ENCODE results near the gene RAB26. TPM values are rescaled to one million over a fixed set of nuclear protein-coding genes. Genes with fewer than 3 reads are reported as not detected.
"Not testable (repeated sequence)": the region's sequence is repeated elsewhere in the genome, so short reads cannot be mapped to it uniquely, and the experiment has no call there.

The RAB26 gene, protein sequence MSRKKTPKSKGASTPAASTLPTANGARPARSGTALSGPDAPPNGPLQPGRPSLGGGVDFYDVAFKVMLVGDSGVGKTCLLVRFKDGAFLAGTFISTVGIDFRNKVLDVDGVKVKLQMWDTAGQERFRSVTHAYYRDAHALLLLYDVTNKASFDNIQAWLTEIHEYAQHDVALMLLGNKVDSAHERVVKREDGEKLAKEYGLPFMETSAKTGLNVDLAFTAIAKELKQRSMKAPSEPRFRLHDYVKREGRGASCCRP
- 0.20 and 0.65 TPM in 2 replicates for total RNA-seq

DNA sequence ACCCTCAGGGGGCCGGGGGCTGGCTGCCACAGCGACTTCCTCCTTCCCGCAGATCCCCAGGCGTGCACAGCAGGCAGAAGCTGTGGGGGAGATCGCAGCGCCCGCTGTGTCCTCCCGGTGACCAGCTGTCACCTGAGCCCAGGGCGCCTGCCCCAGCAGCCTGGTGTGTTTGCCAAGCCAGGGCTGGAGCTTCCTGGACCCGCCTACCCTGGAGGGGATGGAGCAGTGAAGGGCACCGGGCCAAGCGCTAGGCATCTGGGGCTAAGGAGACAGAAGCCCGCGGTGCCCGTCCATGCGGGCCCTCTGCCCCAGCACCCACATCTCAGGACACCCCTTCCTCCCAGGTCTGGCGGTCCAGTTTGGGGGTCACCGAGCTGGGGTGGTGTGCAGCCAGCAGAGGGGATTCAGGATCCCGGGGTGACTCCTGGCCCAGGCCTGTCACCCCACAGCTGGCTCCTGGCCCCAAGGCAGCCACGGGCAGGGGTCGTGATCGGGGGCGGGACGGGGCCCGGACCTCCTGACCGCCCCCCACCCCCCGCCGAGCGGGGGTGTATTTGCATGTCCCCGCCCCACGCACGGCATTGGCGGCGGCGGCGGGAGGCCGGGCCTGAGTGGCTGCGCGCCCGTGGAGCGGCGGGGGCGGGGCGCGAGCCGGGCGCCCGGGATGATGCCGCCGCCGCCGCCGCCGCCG is at the start of gene RAB26:
TSS of gene RAB26 (plus strand) at position 645 of the 691 bp plus-strand sequence. CDS start 159 bp downstream, outside the sequence.
- peak; percentile 50 to 83 for DNase-seq (ENCODE audit: low read depth in 2 of 2)

DNA sequence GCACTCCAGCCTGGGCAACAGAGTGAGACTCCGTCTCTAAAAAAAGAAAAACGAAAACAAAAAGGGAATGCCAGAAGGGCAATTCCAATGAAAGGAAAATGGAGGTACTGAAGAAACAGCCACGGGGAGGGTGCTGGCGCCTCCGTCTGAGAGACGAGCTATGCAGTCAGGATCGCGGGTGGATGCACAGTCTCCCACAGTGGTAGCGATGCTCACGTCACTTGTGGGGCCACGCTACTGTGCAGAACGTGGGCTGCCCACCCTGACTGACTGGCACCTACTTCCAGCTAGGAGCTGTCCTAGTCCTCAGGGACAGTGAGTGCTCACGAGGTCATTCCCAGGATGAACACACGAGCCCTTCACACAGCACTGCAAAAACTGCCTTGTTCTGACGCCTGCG is 46.8 kb upstream of the RAB26 start:
- DNase-seq (ENCODE audit: low read depth in 2 of 2), result not testable (repeated sequence)

DNA sequence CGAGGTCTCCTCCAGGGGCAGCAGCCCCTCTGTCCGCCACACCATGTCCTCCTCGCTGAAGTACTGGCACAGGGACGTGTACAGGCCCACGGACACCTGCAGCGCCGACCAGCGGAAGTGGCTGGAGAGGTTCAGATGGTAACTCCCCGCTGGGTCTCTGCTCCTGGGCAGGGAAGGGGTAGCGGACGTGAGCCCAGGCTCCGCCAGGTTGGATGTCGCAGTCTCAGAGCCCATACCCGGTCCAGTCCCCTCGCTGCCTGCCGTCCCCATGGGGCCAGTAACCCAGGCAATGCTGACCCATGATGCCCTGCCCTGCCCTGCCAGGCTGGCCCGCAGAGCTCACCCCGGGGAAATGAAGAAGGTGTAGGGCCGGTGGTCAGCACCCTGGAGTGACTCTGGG is 46.0 kb upstream of the RAB26 start:
- no peak for DNase-seq (ENCODE audit: low read depth in 2 of 2)

DNA sequence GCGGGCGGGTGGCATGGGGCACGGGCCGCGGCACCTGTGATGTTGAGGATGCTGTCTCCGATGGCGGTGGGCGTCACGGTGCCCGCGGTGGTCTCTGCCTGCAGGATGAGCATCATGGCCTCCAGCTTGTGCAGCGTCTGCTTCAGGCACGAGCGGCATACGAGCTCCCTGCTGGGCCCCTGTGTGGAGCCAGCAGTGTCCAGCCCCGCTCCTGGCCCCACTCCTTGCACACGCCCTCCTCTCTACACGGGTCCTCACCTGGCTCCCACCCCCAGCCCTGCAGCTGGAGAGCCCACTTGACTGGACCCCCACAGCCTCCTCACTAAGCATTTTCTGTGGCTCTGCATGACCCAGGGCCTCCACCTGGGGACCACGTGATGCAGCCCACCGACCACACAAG is 44.0 kb upstream of the RAB26 start:
- DNase-seq (ENCODE audit: low read depth in 2 of 2), result not testable (repeated sequence)

DNA sequence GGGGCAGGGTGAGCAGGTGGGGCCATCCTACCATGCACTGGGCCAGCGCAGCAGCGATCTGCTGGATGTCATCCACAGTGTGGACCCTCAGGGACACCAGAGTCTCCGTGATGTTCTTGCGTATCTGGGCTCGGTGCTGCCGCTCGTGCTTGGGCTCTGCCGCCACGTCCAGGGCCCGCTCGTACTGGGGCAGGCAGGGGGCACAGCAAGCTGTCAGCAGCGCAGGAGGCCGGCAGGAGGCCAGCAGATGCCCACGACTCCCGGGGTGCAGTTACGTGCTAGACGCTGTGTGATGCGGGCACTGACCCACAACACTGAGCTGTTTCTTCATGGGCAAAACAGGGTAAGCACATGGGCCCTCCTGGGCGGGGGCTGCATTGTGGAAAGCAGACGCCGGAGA is 43.1 kb upstream of the RAB26 start:
- DNase-seq (ENCODE audit: low read depth in 2 of 2), result not testable (repeated sequence)

DNA sequence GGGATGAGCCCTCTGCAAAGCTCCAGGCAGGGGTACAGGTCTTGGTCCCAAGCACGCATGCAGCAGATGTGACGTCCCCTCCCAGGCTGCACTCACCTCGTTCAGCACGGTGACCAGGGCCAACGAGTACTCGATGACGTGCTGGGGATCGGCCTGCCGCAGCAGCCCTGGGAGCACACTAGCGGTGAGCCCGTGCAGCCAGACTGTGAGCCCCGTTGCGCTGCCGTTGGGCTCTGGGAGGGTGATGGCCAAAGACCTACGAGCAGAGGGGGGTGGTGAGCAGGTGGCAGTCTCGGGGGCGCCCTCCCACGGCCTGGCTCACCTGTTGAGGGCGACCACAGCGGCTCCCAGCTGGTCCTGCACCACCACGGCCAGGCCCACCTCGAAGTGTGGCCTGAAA is 42.7 kb upstream of the RAB26 start:
- DNase-seq (ENCODE audit: low read depth in 2 of 2), result not testable (repeated sequence)

DNA sequence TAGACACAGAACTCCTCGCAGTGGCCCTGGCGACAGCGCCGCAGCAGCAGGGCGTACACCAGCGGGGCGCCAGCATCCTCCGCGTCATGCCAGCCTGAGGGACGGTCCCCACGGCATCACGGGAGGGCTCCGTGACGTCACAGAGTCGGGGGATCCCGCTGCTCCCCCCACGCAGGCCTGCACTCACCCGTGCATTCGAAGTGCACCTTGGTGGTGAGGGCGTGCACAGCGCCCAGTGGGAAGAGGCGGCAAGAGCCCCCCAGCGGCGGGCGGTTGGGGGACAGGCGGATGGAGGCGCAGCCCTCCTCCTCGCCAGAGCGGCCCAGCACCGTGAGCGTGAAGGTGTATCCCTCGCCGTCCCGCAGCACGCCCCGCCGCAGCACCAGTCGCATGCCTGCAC is 42.2 kb upstream of the RAB26 start:
- not testable (repeated sequence) for DNase-seq (ENCODE audit: low read depth in 2 of 2)

DNA sequence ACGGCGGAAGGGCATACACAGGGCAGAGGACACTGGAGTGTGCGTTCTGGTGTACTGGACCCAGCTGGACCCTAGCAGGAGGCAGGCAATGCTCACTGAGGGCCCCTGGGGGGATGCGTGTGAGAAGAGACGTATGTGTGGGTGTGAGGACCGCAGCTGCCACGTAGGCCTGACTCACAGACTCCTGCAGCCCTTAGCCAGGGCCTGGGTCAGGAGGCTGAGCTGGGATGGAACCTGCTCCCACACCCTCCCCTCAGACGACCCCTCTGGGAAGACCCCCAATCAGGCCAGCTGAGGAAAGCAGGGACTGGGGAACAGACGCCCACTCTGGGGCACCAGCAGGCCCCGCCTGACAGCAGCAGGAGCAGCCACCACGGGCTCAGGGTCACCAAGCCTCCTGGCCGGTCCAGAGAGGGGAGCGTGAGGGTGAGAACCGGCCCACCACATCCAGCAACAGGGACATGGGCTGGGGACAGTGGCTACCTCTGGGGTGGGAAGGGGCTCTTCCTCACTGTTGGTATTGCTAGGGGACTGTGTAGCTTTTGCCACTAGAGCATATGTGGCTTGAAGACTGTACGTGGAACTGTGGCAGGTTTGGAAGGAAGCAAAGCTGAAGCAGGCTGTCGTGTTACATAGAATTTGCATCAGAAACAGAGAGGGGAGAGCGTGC is 41.2 kb upstream of the RAB26 start:
- DNase-seq (ENCODE audit: low read depth in 2 of 2), result not testable (repeated sequence)

DNA sequence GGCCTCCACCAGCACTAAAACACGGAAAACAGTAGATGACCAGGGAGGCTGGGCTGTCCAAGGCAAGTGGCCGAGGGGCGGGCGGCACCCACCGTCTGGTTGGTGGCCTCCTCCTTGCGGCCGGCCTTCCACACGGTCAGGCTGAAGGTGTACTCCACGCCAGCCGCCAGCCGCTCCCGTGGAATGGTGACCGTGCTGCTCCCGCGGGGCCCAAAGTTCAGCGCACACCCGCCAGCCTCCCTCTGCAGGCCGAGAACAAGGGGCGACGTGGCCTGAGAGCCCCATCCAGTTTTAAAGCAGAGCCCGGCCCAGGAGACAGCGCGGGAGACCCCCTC is 40.7 kb upstream of the RAB26 start:
- DNase-seq (ENCODE audit: low read depth in 2 of 2), result not testable (repeated sequence)

DNA sequence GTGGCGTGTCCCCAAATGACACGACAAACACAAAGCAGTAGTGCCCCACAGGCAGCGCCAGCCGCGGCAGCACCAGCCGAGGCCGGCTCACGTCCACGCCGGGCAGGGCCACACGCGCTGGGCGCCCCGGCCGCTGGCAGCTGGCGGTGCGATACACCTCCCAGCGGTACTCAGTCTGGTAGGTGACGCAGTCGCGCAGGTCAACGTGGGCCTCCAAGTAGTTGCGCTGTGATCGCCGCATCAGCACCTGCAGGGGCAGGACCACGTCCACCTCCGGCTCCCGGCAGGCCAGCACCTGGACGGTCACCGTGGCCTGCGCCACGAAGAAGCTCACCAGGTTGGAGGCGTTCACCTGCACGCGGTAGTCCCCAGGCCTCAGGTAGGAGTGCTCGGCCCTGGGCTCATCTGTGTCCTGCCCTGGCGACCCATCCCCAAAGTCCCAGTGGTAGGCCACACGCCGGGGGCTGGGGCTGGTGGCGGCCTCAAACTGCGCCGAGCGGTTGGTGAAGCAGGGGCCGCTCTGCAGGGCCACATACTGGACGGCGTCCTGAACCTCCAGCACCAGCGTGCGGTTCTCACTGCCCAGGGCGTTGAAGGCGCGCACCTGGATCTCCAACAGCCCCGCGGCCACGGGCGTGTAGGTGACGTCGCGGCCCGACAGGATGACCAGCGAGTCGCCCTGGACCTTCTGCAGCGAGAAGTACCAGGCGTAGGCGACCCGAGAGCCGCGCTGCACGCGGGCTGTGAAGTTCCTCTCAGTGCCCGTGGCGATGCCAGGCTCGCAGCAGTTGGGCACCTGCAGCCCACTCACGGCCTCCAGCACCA is 39.8 kb upstream of the RAB26 start:
- not testable (repeated sequence) for DNase-seq (ENCODE audit: low read depth in 2 of 2)

DNA sequence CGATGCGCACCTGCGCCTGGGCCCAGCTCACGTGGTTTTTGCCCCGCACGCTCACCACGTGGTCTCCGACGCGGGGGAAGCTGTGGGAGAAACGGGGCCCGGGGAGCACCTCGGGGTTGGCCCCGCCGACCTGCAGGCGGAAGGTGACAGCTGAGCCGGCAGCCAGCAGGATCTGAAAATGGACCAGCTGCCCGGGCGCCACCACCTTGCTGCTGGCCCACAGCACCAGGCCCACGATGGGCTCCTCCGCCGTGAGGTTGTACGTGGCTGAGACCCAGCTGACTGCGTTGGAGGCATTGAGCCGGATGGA is 39.2 kb upstream of the RAB26 start:
- not testable (repeated sequence) for DNase-seq (ENCODE audit: low read depth in 2 of 2)

DNA sequence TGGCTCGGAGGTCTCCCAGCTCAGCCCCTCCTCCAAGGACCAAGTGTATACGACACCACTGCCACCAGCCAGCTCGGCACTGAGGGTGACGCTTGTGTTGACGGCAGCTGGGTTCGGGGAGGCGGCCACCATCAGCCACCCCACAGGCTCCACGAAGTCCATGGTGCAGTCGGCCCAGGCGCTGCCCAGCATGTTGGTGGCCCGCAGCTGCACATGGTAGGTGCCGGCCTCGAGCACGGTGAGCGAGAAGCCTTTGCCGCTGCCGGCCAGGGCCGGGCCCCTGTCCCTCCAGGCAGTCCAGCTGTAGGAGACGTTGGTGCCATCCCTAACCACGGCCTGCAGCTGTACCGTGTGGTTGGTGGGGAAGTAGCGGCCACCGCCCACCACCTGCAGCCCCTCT is 38.6 kb upstream of the RAB26 start:
- not testable (repeated sequence) for DNase-seq (ENCODE audit: low read depth in 2 of 2)

DNA sequence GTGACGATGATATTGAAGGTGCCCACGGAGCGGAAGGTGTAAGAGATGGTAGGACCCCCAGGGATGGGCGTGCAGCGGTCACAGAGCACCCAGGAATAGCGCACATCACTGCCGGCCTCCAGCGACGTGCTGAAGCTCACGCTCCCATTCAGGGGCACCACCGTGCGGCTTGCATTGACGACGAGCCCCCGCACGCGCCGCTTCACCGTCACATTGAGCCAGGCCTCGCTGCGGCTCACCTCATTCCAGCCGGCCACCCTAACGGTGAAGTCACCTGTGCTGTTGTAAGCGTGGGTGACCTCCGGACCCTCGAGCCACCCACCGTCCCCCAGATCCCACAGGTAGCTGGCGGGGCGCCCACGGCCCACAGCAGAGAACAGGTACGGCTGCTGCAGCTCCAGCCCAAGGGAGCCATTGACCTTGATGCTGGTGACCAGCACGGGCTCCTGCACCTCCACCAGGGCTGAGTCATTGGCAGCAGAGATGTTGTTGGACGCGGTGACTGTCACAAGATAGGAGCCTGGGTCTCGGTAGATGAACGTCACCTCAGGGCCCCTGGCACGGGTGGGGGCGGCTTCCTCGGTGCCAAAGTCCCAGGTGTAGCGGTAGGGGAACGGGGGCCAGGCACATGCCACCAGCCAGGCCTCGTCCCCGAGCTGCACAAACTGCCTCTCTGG is 38.0 kb upstream of the RAB26 start:
- DNase-seq (ENCODE audit: low read depth in 2 of 2), result not testable (repeated sequence)

DNA sequence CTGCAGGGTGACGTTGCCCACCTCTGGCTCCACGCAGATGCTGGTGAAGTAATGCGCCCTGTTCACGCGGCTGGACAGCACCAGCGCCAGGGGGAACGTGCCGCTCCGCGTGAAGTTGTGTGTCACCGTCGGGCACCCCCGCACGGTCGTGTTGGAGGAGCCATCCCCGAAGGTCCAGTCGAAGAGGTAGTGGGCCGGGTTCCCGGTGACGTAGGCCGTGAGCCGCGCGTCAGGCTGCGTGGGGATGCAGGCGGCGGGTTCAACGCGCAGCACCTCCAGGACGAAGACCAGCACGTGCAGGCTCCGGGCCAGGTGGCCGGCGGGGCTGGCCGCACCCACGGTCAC is 37.4 kb upstream of the RAB26 start:
- DNase-seq (ENCODE audit: low read depth in 2 of 2), result not testable (repeated sequence)

DNA sequence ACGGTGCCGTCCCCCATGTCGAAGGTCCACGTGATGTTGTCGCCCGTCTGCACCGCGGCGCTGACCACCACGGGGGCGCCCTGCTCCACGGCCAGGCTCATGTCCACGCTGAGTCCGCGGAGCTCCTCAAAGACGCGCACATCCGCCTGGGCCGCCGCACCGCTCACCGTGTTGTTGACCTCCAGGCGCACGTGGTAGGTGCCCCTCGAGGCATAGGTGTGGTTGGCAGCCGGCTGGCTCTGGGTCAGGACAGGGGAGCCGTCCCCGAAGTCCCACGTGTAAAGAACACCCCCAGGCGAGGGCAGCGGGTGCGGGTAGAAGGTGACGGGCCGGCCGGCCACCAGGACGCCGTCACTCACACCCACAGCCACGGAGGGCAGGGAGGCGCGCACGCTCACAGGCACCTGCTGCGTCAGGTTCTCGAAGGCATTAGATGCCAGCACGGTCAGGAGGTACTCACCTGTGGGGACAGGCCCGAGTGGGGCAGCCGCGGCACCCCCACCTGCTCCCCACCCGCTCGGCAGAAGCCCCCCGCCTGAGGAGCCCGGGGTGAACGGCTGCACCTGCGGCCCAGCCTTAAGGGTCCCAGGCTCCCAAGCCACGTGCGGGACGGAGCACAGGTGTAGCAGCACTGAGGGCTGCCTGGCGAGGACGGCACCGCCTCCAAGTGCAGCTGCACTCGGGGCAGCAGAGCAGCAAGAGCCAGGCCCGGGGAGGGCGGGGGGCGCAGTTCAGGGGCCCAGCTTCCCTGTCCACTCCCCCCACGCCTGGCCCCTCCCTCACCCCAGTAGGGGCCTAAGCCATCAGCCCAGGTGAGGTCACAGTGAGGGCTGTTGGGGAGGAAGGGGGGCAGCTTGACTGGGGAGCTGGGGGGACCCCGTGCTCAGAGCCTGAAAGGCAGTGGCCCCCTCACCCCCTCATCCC is 36.8 kb upstream of the RAB26 start:
- DNase-seq (ENCODE audit: low read depth in 2 of 2), result not testable (repeated sequence)

DNA sequence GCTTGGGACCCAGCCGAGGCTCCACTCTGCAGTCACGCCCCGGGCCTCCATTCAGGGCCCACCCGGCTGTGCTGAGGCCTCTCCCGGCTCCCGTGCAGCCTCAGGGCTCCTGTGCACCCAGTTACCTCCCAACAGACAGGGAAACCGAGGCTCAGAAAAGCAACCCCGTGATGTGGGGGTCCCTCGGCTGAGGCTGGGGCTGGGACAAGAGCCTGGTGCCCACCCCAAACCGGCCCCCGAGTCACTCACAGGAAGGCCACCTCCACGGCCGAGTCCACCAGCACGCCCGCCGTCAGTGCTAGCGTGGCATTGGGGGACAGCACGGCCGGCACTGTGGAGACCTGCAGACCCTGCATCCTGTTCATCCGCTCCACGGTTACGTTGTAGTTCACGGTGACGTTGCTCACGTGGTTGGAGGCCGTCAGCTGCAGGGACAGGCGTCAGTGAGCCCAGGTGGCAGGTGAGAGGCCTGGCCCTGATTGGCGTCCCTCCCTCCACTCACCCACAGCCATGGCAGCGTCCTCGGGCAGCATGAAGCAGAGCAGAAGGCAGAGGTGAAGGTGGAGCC is 35.8 kb upstream of the RAB26 start:
- DNase-seq (ENCODE audit: low read depth in 2 of 2), result not testable (repeated sequence)

DNA sequence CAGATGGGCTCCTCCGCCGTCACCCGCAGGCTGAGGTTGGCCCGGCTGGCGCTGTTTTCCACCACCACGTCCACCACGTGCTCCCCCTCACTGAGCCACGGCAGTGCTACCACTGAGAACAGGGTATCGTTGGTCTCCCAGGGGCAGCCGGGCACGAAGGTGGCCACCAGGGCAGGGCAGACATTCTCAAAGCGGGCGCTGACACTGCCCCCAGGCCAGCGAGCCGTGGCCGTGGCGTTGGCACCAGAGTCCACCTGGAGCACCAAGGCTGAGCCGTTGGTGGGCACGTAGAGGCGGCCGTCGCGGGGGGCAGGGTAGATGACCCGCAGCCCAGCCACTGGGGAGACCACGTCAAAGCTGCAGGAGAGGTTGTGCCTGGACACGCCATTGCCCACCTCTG is 34.2 kb upstream of the RAB26 start:
- not testable (repeated sequence) for DNase-seq (ENCODE audit: low read depth in 2 of 2)

DNA sequence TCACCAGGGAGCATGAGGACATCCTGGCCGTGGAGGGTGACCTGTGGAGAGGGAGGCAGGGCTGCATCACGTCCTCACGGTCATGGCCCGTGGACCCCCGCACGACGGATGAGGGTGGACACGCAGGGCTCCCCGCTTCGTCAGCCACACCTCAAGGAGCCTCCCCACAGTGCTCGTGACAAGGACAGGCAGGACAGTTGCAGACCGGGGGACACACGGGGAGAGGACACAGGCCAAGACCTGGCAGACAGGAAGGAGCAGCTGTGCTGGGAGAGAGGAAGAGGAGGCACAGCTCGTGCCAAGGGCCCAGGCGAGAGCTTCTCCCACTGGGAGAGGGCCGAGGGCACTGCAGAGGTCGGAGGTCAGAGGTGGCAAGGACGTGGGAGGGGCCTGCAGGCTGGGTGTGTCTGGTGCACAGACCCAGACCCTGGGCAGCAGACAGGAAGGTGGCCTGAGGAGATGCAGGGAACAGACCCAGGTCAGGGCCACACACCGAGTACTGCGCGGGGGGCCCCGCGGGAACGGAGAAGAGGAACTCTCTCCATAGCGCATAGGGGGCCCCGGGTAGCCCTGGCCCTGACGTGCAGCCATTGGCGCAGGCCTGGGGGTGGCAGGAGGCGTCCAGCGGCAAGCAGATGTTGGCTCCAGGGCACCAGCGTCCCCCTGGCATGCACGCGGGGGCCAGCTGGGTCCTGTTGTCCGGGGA is 33.4 kb upstream of the RAB26 start:
- DNase-seq (ENCODE audit: low read depth in 2 of 2), result not testable (repeated sequence)

DNA sequence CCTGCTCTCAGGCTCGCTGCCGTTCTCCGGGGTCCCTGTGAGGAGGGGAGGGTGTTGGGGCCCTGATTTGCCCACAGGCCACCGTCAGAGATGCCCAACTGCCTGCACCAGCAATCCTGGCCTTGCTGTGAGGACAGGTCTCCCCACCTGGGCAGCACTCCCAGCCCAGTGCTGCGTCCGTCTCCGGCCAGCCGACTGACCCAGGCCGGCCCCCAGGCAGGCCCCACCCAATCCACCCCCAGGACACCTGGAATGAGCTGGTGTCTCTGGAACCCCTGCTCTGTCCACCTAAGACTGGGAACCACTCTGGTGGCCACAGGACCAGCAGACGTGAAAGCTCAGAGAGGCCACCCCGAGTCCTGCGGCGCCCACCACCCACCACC is 32.8 kb upstream of the RAB26 start:
- no peak for DNase-seq (ENCODE audit: low read depth in 2 of 2)

All from lung microvascular endothelial cell (primary cell).